GM12878 (cell line): ENCODE data around the gene PRDM8. TPM values are rescaled to one million over a fixed set of nuclear protein-coding genes. Genes with fewer than 3 reads are reported as not detected.

Source experiments
- ATF7 ChIP-seq: fragments of 450-650 bp; IDR thresholded peaks from 2 replicates; pipeline ENCODE4 v1.6.1; 2016; ENCODE audit warnings: low read depth, mild to moderate bottlenecking
- CBFB ChIP-seq: IDR thresholded peaks from 2 replicates; pipeline ENCODE4 v1.6.1; 2016; ENCODE audit warnings: antibody characterized with exemption, low read depth
- CTCF ChIP-seq, 3 experiments: IDR thresholded peaks in 2 of 3; conservative IDR thresholded peaks in 1 of 3; 2 replicates each; pipeline ENCODE4 v1.5.1; 2011; ENCODE audit warnings: low read depth in 3 of 3, low read length in 3 of 3, mild to moderate bottlenecking in 3 of 3, control low read depth in 2 of 3, moderate library complexity in 2 of 3, inconsistent platforms in 1 of 3, mixed read lengths in 1 of 3; ENCODE audit not compliant: control insufficient read depth in 2 of 3, insufficient read depth in 1 of 3; ENCODE audit errors: extremely low read depth in 1 of 3
- CUX1 ChIP-seq: IDR thresholded peaks from 2 replicates; pipeline ENCODE4 v1.6.1; 2012; ENCODE audit warnings: improper control_type of control experiment, low read depth, low read length; ENCODE audit not compliant: insufficient replicate concordance
- DPF2 ChIP-seq: fragments of 450-650 bp; IDR thresholded peaks from 2 replicates; pipeline ENCODE4 v1.6.1; 2017; ENCODE audit warnings: mild to moderate bottlenecking
- KDM1A ChIP-seq: fragments of 200-600 bp; sonication (generic); IDR thresholded peaks from 2 replicates; pipeline ENCODE4 v1.6.1; 2016; ENCODE audit warnings: borderline replicate concordance
- MTA3 ChIP-seq: IDR thresholded peaks from 2 replicates; pipeline ENCODE4 v1.6.1; 2012; ENCODE audit warnings: low read length, inconsistent platforms, borderline replicate concordance
- NFYA ChIP-seq: IDR thresholded peaks from 2 replicates; pipeline ENCODE4 v1.6.1; 2011; ENCODE audit warnings: low read depth, mild to moderate bottlenecking, low read length, improper control_type of control experiment, borderline replicate concordance
- PAX5 ChIP-seq: IDR thresholded peaks from 2 replicates; pipeline ENCODE4 v1.6.1; 2011; ENCODE audit warnings: low read depth, low read length, borderline replicate concordance
- POLR2A ChIP-seq: IDR thresholded peaks from 2 replicates; pipeline ENCODE4 v1.6.1; 2011; ENCODE audit warnings: low read depth, mild to moderate bottlenecking, low read length
- POLR2AphosphoS5 ChIP-seq: IDR thresholded peaks from 2 replicates; pipeline ENCODE4 v1.6.1; 2011; ENCODE audit warnings: mild to moderate bottlenecking, low read length, inconsistent platforms
- RBBP5 ChIP-seq: fragments of 200-600 bp; sonication (generic); conservative IDR thresholded peaks from 2 replicates; pipeline ENCODE4 v1.6.1; 2016
- SIN3A ChIP-seq: IDR thresholded peaks from 2 replicates; pipeline ENCODE4 v1.6.1; 2012; ENCODE audit warnings: low read depth, low read length, improper control_type of control experiment
- SKIL ChIP-seq: fragments of 450-650 bp; IDR thresholded peaks from 2 replicates; pipeline ENCODE4 v1.6.1; 2017; ENCODE audit warnings: mild to moderate bottlenecking, low read depth, inconsistent platforms; ENCODE audit not compliant: poor library complexity, severe bottlenecking
- SMAD1 ChIP-seq: fragments of 450-650 bp; IDR thresholded peaks from 2 replicates; pipeline ENCODE4 v1.6.1; 2018; ENCODE audit warnings: mild to moderate bottlenecking, low read depth; ENCODE audit not compliant: partially characterized antibody
- SMARCA5 ChIP-seq: fragments of 450-650 bp; IDR thresholded peaks from 2 replicates; pipeline ENCODE4 v1.6.1; 2017; ENCODE audit warnings: mild to moderate bottlenecking
- SRF ChIP-seq, 2 experiments: IDR thresholded peaks; 2 replicates each; pipeline ENCODE4 v1.6.1; 2011; ENCODE audit warnings: low read depth in 2 of 2, low read length in 2 of 2, mild to moderate bottlenecking in 1 of 2, moderate library complexity in 1 of 2
- TCF12 ChIP-seq: IDR thresholded peaks from 2 replicates; pipeline ENCODE4 v1.6.1; 2011; ENCODE audit warnings: low read depth, mild to moderate bottlenecking, low read length
- ZBTB11 ChIP-seq: fragments of 450-650 bp; formaldehyde crosslinking; IDR thresholded peaks from 2 replicates; pipeline ENCODE4 v1.5.0; 2022; ENCODE audit warnings: mild to moderate bottlenecking, missing genetic modification characterization
- ZSCAN29 ChIP-seq: fragments of 450-650 bp; IDR thresholded peaks from 2 replicates; pipeline ENCODE4 v1.6.1; 2017; ENCODE audit warnings: mild to moderate bottlenecking, moderate library complexity
- polyA plus RNA-seq, 11 experiments: library from polyadenylated mRNA; depleted of rRNA in 4 of 11; unstranded in 6 of 11; stranded (reverse) in 5 of 11; fragments of >200 nt; fragmentation: Nextera tagmentation in 4 of 11; fragmentation: Illumina TruSeq in 1 of 11; extraction: Ambion mirVana in 4 of 11; extraction: Trizol in 1 of 11; gene quantifications; 1 replicate in 1 of 11; 2 replicates in 10 of 11; pipeline versions ENCODE4 v1.2.1 to v1.2.3, GENCODE V29; 2011 to 2016; ENCODE audit warnings: inconsistent platforms in 2 of 11, missing spikeins in 2 of 11, low read depth in 1 of 11
- total RNA-seq, 4 experiments: library from RNA; depleted of rRNA in 3 of 4; stranded (reverse); fragments of >200 nt in 3 of 4; fragmentation: Illumina TruSeq in 1 of 4; extraction: Trizol in 1 of 4; gene quantifications; 2 replicates each; pipeline versions ENCODE4 v1.2.1 to v1.2.3, GENCODE V29; 2013 to 2021

PRDM8 gene
- total and polyA plus RNA-seq, 10 of the 15 experiments (the other 5 are each of a cell fraction or from before 2014, with no cell fraction given): 0.09 to 1.6 (median 0.40) TPM

- TF ChIP-seq NFYA: no peak
- no peak for TF ChIP-seq SRF (IDR thresholded peaks at IDR 0.05; ENCODE audit: low read depth in 2 of 2, low read length in 2 of 2)
- TF ChIP-seq TCF12: 0 out of 2 replicates have a peak, but pooled peaks have one; percentile 42
- TF ChIP-seq MTA3: no peak
- TF ChIP-seq SKIL: no peak
- TF ChIP-seq CTCF (IDR thresholded peaks at IDR 0.05 in 2 of 3, conservative IDR thresholded peaks at IDR 0.05 in 1 of 3; ENCODE audit: control insufficient read depth in 2 of 3, extremely low read depth in 1 of 3, insufficient read depth in 1 of 3, low read depth in 3 of 3, low read length in 3 of 3): peak; percentile 65 to 81 (median 66)
- TF ChIP-seq ZBTB11 (CRISPR knock-in tag): no peak
- no peak for TF ChIP-seq RBBP5
- no peak for TF ChIP-seq KDM1A
- no peak for TF ChIP-seq POLR2AphosphoS5
- TF ChIP-seq ATF7: no peak
- 0 out of 2 replicates have a peak, but pooled peaks have one; percentile 10 for TF ChIP-seq DPF2
- TF ChIP-seq SIN3A: no peak
- no peak for TF ChIP-seq SMAD1
- no peak for TF ChIP-seq CBFB
- TF ChIP-seq CUX1: no peak
- TF ChIP-seq POLR2A: no peak
- no peak for TF ChIP-seq PAX5
- TF ChIP-seq SMARCA5: peak; percentile 78
- TF ChIP-seq ZSCAN29: no peak
These were observed 4.9 kb downstream of the PRDM8 start (continued) for GRCh38 chr4:80202190-80202711.
